Astrocyte (in vitro differentiated cells and primary cell): Measurements from ENCODE around the gene IGF2BP3.

ENCODE experiments used
- EZH2 ChIP-seq: IDR thresholded peaks from 2 replicates; pipeline ENCODE4 v1.6.1; 2012; ENCODE audit warnings: mild to moderate bottlenecking, low read length, inconsistent platforms; ENCODE audit not compliant: insufficient read depth
- TF ChIP-seq, protein P1 (sequence below): IDR thresholded peaks from 2 replicates; pipeline ENCODE4 v1.5.1; 2011; ENCODE audit warnings: low read depth, mild to moderate bottlenecking, inconsistent platforms, low read length, moderate library complexity; ENCODE audit not compliant: insufficient read depth

DNA sequence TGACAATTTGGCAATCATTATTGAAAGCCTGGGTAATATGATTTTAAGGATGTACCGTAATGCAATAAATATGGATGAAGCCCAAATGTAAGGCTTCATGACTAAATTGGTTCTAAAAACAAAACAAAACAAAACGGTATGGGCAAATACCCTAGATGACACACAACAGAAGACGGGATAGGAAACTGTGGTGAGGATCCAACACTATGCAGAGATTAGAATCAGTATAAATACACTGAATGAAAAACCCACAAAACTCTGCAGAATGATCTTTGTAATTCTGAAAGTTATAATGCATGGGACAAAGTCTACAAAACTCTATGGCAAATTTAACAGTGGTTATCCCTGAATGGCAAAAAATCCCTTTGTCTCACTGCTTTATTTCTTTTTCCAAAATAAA lies 113.6 kb downstream of the IGF2BP3 start:
- TF ChIP-seq, protein P1, sequence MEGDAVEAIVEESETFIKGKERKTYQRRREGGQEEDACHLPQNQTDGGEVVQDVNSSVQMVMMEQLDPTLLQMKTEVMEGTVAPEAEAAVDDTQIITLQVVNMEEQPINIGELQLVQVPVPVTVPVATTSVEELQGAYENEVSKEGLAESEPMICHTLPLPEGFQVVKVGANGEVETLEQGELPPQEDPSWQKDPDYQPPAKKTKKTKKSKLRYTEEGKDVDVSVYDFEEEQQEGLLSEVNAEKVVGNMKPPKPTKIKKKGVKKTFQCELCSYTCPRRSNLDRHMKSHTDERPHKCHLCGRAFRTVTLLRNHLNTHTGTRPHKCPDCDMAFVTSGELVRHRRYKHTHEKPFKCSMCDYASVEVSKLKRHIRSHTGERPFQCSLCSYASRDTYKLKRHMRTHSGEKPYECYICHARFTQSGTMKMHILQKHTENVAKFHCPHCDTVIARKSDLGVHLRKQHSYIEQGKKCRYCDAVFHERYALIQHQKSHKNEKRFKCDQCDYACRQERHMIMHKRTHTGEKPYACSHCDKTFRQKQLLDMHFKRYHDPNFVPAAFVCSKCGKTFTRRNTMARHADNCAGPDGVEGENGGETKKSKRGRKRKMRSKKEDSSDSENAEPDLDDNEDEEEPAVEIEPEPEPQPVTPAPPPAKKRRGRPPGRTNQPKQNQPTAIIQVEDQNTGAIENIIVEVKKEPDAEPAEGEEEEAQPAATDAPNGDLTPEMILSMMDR = no peak
- no peak for TF ChIP-seq EZH2
